ENCODE data around the gene PEX14.

PEX14 gene

DNA sequence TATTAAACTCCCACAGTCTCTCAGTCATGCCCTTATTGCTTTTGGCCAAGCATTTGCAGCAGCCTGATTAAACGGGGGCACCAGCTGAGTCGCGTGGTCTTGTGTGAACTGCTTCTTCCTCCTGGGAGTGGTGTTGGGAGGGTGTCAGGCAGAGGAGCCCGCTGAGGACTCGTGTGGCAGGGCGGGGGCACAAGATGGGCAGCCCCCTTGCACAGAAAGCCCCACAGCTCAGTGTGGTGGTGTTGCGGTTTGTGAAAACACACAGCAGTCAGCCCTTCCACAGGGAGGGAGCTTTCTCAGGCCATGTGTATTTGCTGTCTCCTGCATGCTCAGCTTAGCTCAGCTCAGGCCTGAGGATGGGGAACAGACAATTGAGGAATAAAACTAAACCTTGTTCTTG is 22.4 kb downstream of the PEX14 start:
- H3K27me3 ChIP-seq (ENCODE audit: control insufficient read depth in 1 of 2, insufficient read depth in 1 of 2, low read length in 2 of 2): no peaks in the 10 kb centered on the region
- H2BK5ac ChIP-seq (ENCODE audit: low read depth, low read length, poor library complexity, severe bottlenecking): no peak overlapping the region
- no peak overlapping the region for H4K91ac ChIP-seq (ENCODE audit: low read length)
- peaks cover 53% of the 10 kb centered on the region for H3K79me1 ChIP-seq (replicated peaks; ENCODE audit: low read length, poor library complexity, severe bottlenecking)
- H3K23ac ChIP-seq (ENCODE audit: low read length in 2 of 2): peak overlapping the region in 1 of 2 experiments; percentile 57
- no peak overlapping the region for H2BK15ac ChIP-seq (ENCODE audit: low read depth, poor library complexity, severe bottlenecking)
- no peak overlapping the region for H2BK12ac ChIP-seq (ENCODE audit: low read length in 2 of 2)
- H3K4me2 ChIP-seq (ENCODE audit: low read length, poor library complexity, severe bottlenecking): no peak overlapping the region
- no peak overlapping the region for H3K27ac ChIP-seq (ENCODE audit: low read length, poor library complexity, severe bottlenecking)
- H3K4ac ChIP-seq (ENCODE audit: low read depth in 1 of 2, low read length in 2 of 2): no peak overlapping the region
- no peak overlapping the region for H3K4me3 ChIP-seq (ENCODE audit: insufficient read depth in 1 of 2, low read depth in 1 of 2, low read length in 2 of 2)
- no peak overlapping the region for H3K9ac ChIP-seq (ENCODE audit: low read length)
- DNase-seq: no peak
- no peak overlapping the region for H3K14ac ChIP-seq (ENCODE audit: low read length in 2 of 2)
- H2AFZ ChIP-seq (ENCODE audit: low read depth, low read length): no peak overlapping the region
- H3K4me1 ChIP-seq (ENCODE audit: control insufficient read depth, insufficient read depth, low read depth, low read length): peaks cover 4% of the 10 kb centered on the region
- H3K36me3 ChIP-seq (ENCODE audit: control insufficient read depth in 1 of 2, insufficient read depth in 2 of 2, low read depth in 1 of 2, low read length in 2 of 2): peaks cover 10 to 20% of the 10 kb centered on the region in 2 experiments
- H2AK5ac ChIP-seq (ENCODE audit: low read length, severe bottlenecking): no peak overlapping the region
- no peak overlapping the region for H3K18ac ChIP-seq (ENCODE audit: low read depth in 1 of 2, low read length in 2 of 2)
- H2BK120ac ChIP-seq (ENCODE audit: low read depth, low read length): no peak overlapping the region
- WGBS: over 99% methylated on average over 7 of the region's 7 CpGs
- H3K9me3 ChIP-seq (ENCODE audit: control insufficient read depth, low read length): no peaks in the 10 kb centered on the region
- no peak overlapping the region for H4K8ac ChIP-seq (ENCODE audit: low read length)

DNA sequence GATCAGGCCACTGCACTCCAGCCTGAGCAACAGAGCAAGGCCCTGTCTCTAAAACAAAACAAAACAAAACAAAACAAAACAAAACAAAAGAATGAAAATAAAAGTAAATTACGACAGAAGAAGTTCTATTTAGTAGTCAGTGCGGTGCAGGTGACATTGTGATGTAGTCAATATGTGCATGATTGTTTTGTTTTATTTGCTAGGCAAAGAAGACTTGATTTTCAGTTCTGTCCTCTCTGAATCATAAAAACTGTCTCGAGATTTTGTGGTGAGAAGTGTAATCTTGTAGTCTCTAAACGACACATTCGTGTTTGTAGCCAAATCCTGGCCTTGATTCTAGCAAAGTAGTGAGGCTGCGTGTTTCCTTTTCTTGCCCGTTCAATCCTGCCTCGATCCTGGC is 23.5 kb downstream of the PEX14 start:
- Histone ChIP-seq H3K4me1 (ENCODE audit: control insufficient read depth, insufficient read depth, low read depth, low read length) (peaks cover 4% of the 10 kb centered on the region), H3K4me3 (ENCODE audit: insufficient read depth in 1 of 2, low read depth in 1 of 2, low read length in 2 of 2) (no peak overlapping the region), H3K23ac (ENCODE audit: low read length in 2 of 2) (no peak overlapping the region), H3K18ac (ENCODE audit: low read depth in 1 of 2, low read length in 2 of 2) (no peak overlapping the region), H3K14ac (ENCODE audit: low read length in 2 of 2) (no peak overlapping the region), H3K36me3 (ENCODE audit: control insufficient read depth in 1 of 2, insufficient read depth in 2 of 2, low read depth in 1 of 2, low read length in 2 of 2) (peaks cover 10 to 20% of the 10 kb centered on the region in 2 experiments), H2AFZ (ENCODE audit: low read depth, low read length) (no peak overlapping the region), H3K4ac (ENCODE audit: low read depth in 1 of 2, low read length in 2 of 2) (no peak overlapping the region), H2AK5ac (ENCODE audit: low read length, severe bottlenecking) (no peak overlapping the region), H3K27ac (ENCODE audit: low read length, poor library complexity, severe bottlenecking) (no peak overlapping the region), H2BK15ac (ENCODE audit: low read depth, poor library complexity, severe bottlenecking) (no peak overlapping the region), H4K91ac (ENCODE audit: low read length) (no peak overlapping the region), H3K9me3 (ENCODE audit: control insufficient read depth, low read length) (no peaks in the 10 kb centered on the region), H2BK120ac (ENCODE audit: low read depth, low read length) (no peak overlapping the region), H3K4me2 (ENCODE audit: low read length, poor library complexity, severe bottlenecking) (no peak overlapping the region), H2BK5ac (ENCODE audit: low read depth, low read length, poor library complexity, severe bottlenecking) (no peak overlapping the region), H3K79me1 (replicated peaks; ENCODE audit: low read length, poor library complexity, severe bottlenecking) (peaks cover 49% of the 10 kb centered on the region), H4K8ac (ENCODE audit: low read length) (no peak overlapping the region), H3K9ac (ENCODE audit: low read length) (no peak overlapping the region), H2BK12ac (ENCODE audit: low read length in 2 of 2) (no peak overlapping the region), H3K27me3 (ENCODE audit: control insufficient read depth in 1 of 2, insufficient read depth in 1 of 2, low read length in 2 of 2) (no peaks in the 10 kb centered on the region)
- WGBS: 96% methylated on average over 7 of the region's 8 CpGs
- DNase-seq: no peak

DNA sequence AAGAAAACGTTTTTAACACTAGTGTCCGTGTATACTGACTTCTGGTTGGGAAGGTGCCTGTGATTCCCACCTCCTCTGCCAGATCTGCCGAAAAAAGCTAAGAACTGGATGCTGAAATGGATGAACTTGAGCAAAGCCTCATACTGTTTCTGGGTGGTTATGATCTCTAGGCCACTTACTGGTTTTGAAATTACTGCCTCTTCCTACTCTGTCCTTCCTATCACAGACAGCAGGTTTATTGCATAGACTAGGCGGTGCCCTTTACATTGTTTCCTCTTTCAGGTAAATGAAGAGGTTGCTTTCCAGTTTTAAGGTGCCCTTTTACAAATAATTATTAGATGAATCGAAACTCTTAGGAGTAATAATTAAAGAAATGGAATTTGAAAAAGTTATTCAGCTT is 27.5 kb downstream of the PEX14 start:
- H3K27me3 ChIP-seq (ENCODE audit: control insufficient read depth in 1 of 2, insufficient read depth in 1 of 2, low read length in 2 of 2): no peaks in the 10 kb centered on the region
- H3K4me2 ChIP-seq (ENCODE audit: low read length, poor library complexity, severe bottlenecking): no peak overlapping the region
- no peak overlapping the region for H3K14ac ChIP-seq (ENCODE audit: low read length in 2 of 2)
- H2AFZ ChIP-seq (ENCODE audit: low read depth, low read length): no peak overlapping the region
- peaks cover 39% of the 10 kb centered on the region for H3K79me1 ChIP-seq (replicated peaks; ENCODE audit: low read length, poor library complexity, severe bottlenecking)
- H2BK15ac ChIP-seq (ENCODE audit: low read depth, poor library complexity, severe bottlenecking): no peak overlapping the region
- H2AK5ac ChIP-seq (ENCODE audit: low read length, severe bottlenecking): no peak overlapping the region
- H3K4me1 ChIP-seq (ENCODE audit: control insufficient read depth, insufficient read depth, low read depth, low read length): peaks cover 6% of the 10 kb centered on the region
- H3K9me3 ChIP-seq (ENCODE audit: control insufficient read depth, low read length): no peaks in the 10 kb centered on the region
- H2BK120ac ChIP-seq (ENCODE audit: low read depth, low read length): no peak overlapping the region
- H2BK5ac ChIP-seq (ENCODE audit: low read depth, low read length, poor library complexity, severe bottlenecking): no peak overlapping the region
- H3K27ac ChIP-seq (ENCODE audit: low read length, poor library complexity, severe bottlenecking): no peak overlapping the region
- H3K4ac ChIP-seq (ENCODE audit: low read depth in 1 of 2, low read length in 2 of 2): no peak overlapping the region
- no peak overlapping the region for H3K4me3 ChIP-seq (ENCODE audit: insufficient read depth in 1 of 2, low read depth in 1 of 2, low read length in 2 of 2)
- 88% methylated on average over 4 of the region's 5 CpGs for WGBS
- H3K18ac ChIP-seq (ENCODE audit: low read depth in 1 of 2, low read length in 2 of 2): no peak overlapping the region
- H3K9ac ChIP-seq (ENCODE audit: low read length): no peak overlapping the region
- H4K91ac ChIP-seq (ENCODE audit: low read length): no peak overlapping the region
- DNase-seq: no peak
- no peak overlapping the region for H2BK12ac ChIP-seq (ENCODE audit: low read length in 2 of 2)
- H4K8ac ChIP-seq (ENCODE audit: low read length): no peak overlapping the region
- H3K23ac ChIP-seq (ENCODE audit: low read length in 2 of 2): no peak overlapping the region
- peaks cover 3 to 4% of the 10 kb centered on the region in 2 experiments for H3K36me3 ChIP-seq (ENCODE audit: control insufficient read depth in 1 of 2, insufficient read depth in 2 of 2, low read depth in 1 of 2, low read length in 2 of 2)

GRCh38 chr1:10504249-10504648 is 29.5 kb downstream of the PEX14 start:
- Histone ChIP-seq H3K4me1 (ENCODE audit: control insufficient read depth, insufficient read depth, low read depth, low read length) (peaks cover 15% of the 10 kb centered on the region), H3K27ac (ENCODE audit: low read length, poor library complexity, severe bottlenecking) (no peak overlapping the region), H3K4ac (ENCODE audit: low read depth in 1 of 2, low read length in 2 of 2) (no peak overlapping the region), H3K27me3 (ENCODE audit: control insufficient read depth in 1 of 2, insufficient read depth in 1 of 2, low read length in 2 of 2) (no peaks in the 10 kb centered on the region), H3K23ac (ENCODE audit: low read length in 2 of 2) (no peak overlapping the region), H3K4me2 (ENCODE audit: low read length, poor library complexity, severe bottlenecking) (no peak overlapping the region), H3K79me1 (replicated peaks; ENCODE audit: low read length, poor library complexity, severe bottlenecking) (peaks cover 29% of the 10 kb centered on the region), H3K9me3 (ENCODE audit: control insufficient read depth, low read length) (no peaks in the 10 kb centered on the region), H2BK5ac (ENCODE audit: low read depth, low read length, poor library complexity, severe bottlenecking) (no peak overlapping the region), H3K36me3 (ENCODE audit: control insufficient read depth in 1 of 2, insufficient read depth in 2 of 2, low read depth in 1 of 2, low read length in 2 of 2) (peaks cover 0 to 3% of the 10 kb centered on the region in 2 experiments), H2AFZ (ENCODE audit: low read depth, low read length) (no peak overlapping the region), H3K4me3 (ENCODE audit: insufficient read depth in 1 of 2, low read depth in 1 of 2, low read length in 2 of 2) (no peak overlapping the region), H3K14ac (ENCODE audit: low read length in 2 of 2) (no peak overlapping the region), H2AK5ac (ENCODE audit: low read length, severe bottlenecking) (no peak overlapping the region), H3K18ac (ENCODE audit: low read depth in 1 of 2, low read length in 2 of 2) (peak overlapping the region in 1 of 2 experiments; percentile 5), H2BK12ac (ENCODE audit: low read length in 2 of 2) (no peak overlapping the region), H2BK15ac (ENCODE audit: low read depth, poor library complexity, severe bottlenecking) (no peak overlapping the region), H2BK120ac (ENCODE audit: low read depth, low read length) (no peak overlapping the region), H4K8ac (ENCODE audit: low read length) (no peak overlapping the region), H3K9ac (ENCODE audit: low read length) (no peak overlapping the region), H4K91ac (ENCODE audit: low read length) (no peak overlapping the region)
- DNase-seq: no peak
- 24% methylated on average over 4 of the region's 5 CpGs for WGBS

Measured in mesenchymal stem cell (in vitro differentiated cells and primary cell).